Measurements from ENCODE around the gene ASB2. TPM values are rescaled to one million over a fixed set of nuclear protein-coding genes. Genes with fewer than 3 reads are reported as not detected.
A peak's percentile ranks its signal among the peaks of the same experiment; 100 is the strongest.

Gene ASB2
- total and polyA plus RNA-seq, 2 experiments from 2014 or later: 191 to 208 TPM

- H3K27ac ChIP-seq: no peak overlapping the region
- no peaks in the 10 kb centered on the region for H3K27me3 ChIP-seq
- no peaks in the 10 kb centered on the region for H3K9me3 ChIP-seq (ENCODE audit: low read depth)
- DNase-seq (ENCODE audit: low read depth in 1 of 2, low spot score in 1 of 2): no peak
- TF ChIP-seq CTCF (IDR thresholded peaks at IDR 0.05; ENCODE audit: low read depth, low read length): no peak
- H3K4me1 ChIP-seq (ENCODE audit: low read depth): peaks cover 3% of the 10 kb centered on the region
- H3K4me3 ChIP-seq: no peak overlapping the region
- H3K36me3 ChIP-seq: no peaks in the 10 kb centered on the region
Observed at GRCh38 chr14:93898081-93898611, 78.2 kb downstream of the ASB2 start.

GRCh38 chr14:93897476-93897845 is 78.9 kb downstream of the ASB2 start:
- H3K9me3 ChIP-seq (ENCODE audit: low read depth): no peaks in the 10 kb centered on the region
- peaks cover 3% of the 10 kb centered on the region for H3K4me1 ChIP-seq (ENCODE audit: low read depth)
- H3K36me3 ChIP-seq: no peaks in the 10 kb centered on the region
- no peaks in the 10 kb centered on the region for H3K27me3 ChIP-seq
- no peak overlapping the region for H3K27ac ChIP-seq
- DNase-seq (ENCODE audit: low read depth in 1 of 2, low spot score in 1 of 2): no peak
- no peak overlapping the region for H3K4me3 ChIP-seq
- TF ChIP-seq CTCF (IDR thresholded peaks at IDR 0.05; ENCODE audit: low read depth, low read length): no peak

GRCh38 chr14:93895023-93895604 is 81.3 kb downstream of the ASB2 start:
- DNase-seq (ENCODE audit: low read depth in 1 of 2, low spot score in 1 of 2): no peak
- Histone ChIP-seq H3K27me3 (no peaks in the 10 kb centered on the region), H3K4me1 (ENCODE audit: low read depth) (peaks cover 3% of the 10 kb centered on the region), H3K4me3 (no peak overlapping the region), H3K27ac (no peak overlapping the region), H3K36me3 (no peaks in the 10 kb centered on the region), H3K9me3 (ENCODE audit: low read depth) (no peaks in the 10 kb centered on the region)
- TF ChIP-seq CTCF (IDR thresholded peaks at IDR 0.05; ENCODE audit: low read depth, low read length): no peak

- no peak overlapping the region for H3K27ac ChIP-seq
- TF ChIP-seq CTCF (IDR thresholded peaks at IDR 0.05; ENCODE audit: low read depth, low read length): no peak
- peaks cover 3% of the 10 kb centered on the region for H3K4me1 ChIP-seq (ENCODE audit: low read depth)
- no peak for DNase-seq (ENCODE audit: low read depth in 1 of 2, low spot score in 1 of 2)
- H3K9me3 ChIP-seq (ENCODE audit: low read depth): no peaks in the 10 kb centered on the region
- no peaks in the 10 kb centered on the region for H3K36me3 ChIP-seq
- no peaks in the 10 kb centered on the region for H3K27me3 ChIP-seq
- no peak overlapping the region for H3K4me3 ChIP-seq
Observed at GRCh38 chr14:93893661-93894261, 82.6 kb downstream of the ASB2 start.

- H3K4me1 ChIP-seq (ENCODE audit: low read depth): peaks cover under 1% of the 10 kb centered on the region
- TF ChIP-seq CTCF (IDR thresholded peaks at IDR 0.05; ENCODE audit: low read depth, low read length): peak; percentile 100
- H3K27ac ChIP-seq: no peak overlapping the region
- no peaks in the 10 kb centered on the region for H3K9me3 ChIP-seq (ENCODE audit: low read depth)
- no peaks in the 10 kb centered on the region for H3K36me3 ChIP-seq
- peak; percentile 64 to 84 for DNase-seq (ENCODE audit: low read depth in 1 of 2, low spot score in 1 of 2)
- H3K27me3 ChIP-seq: no peaks in the 10 kb centered on the region
- H3K4me3 ChIP-seq: no peak overlapping the region
Observed at GRCh38 chr14:93892923-93893558, 83.3 kb downstream of the ASB2 start.

Measured in cardiac muscle cell (in vitro differentiated cells and primary cell).